NCI-H1930 (cell line): ENCODE measurements around the gene CLTCL1.
"Not testable (repeated sequence)": the region's sequence is repeated elsewhere in the genome, so short reads cannot be mapped to it uniquely, and the experiment has no call there.

ENCODE experiments used
- DNase-seq, 2 experiments: peaks; one replicate each; lab custom pipeline; 2025; lab: John Stamatoyannopoulos, UW

The CLTCL1 gene

GRCh38 chr22:19218541-19219233, 72.8 kb downstream of the CLTCL1 start:
- DNase-seq: no peak

DNA sequence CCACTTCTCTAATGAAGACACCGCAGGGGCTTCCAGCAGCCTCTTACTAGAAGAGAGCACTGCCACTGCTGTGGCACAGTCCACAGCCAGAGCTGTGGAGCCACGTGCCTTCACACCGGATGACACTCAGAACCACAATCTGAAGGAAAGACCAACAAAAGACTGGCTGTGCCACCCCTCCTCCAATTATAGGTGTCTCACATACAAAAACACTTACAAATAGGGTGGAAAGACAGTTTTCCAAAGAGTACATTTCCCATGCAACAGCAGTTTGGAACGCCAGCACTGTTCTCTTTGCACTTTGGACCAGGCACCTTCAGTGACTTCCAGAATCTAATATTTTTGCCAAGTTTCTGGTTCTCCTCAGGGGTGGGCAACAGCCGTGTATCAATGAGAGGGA, 74.9 kb downstream of the CLTCL1 start:
- no peak for DNase-seq

- no peak for DNase-seq
Measured at GRCh38 chr22:19215360-19215759, 76.2 kb downstream of the CLTCL1 start.

- DNase-seq: no peak
Measured at GRCh38 chr22:19214078-19214473, 77.4 kb downstream of the CLTCL1 start.

DNA sequence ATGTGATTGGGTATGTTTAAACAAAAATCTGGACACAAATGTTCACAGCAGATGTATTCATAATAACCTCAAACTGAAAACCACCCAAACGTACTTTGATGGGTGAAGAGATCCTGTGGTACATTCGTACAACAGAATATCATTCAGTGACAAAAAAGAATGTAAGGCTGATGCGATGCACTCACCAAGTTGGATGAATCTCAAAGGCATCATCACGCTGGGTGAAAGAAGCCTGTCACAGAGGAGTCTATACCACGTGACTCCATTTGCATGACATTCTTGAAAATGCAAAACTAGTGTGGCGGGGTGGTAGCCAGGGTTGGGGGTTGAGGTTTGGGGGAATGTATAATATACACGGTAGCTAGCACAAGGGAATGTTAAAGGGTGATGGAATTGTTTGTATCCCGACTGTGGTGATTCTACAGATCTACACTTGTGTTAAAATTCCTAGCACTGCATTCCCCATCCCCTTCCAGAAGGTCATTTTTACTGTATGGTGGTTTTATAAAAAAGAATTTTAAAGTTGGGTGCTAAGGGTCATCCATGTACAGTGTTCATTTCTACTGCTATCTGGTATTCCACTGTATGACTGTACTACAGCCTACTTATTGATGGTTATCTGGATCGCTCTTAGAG, 78.0 kb downstream of the CLTCL1 start:
- no peak for DNase-seq

DNA sequence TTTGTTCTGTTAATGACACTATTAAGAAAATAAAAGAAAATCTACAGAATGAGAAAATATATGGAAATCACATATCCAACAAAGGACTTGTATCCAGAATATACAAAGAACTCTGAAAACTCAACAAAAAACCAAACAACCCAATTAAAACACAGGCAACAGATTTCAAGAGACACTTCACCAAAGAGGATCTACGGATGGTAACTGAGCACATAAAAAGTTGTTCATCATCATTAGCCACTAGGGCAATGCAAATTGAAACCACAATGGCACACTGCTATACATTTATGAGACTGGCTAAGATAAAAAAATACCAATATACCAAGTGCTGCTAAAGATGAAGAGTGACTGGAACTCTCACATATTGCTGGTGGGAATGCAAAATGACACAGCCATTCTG, 78.5 kb downstream of the CLTCL1 start:
- DNase-seq: no peak

DNA sequence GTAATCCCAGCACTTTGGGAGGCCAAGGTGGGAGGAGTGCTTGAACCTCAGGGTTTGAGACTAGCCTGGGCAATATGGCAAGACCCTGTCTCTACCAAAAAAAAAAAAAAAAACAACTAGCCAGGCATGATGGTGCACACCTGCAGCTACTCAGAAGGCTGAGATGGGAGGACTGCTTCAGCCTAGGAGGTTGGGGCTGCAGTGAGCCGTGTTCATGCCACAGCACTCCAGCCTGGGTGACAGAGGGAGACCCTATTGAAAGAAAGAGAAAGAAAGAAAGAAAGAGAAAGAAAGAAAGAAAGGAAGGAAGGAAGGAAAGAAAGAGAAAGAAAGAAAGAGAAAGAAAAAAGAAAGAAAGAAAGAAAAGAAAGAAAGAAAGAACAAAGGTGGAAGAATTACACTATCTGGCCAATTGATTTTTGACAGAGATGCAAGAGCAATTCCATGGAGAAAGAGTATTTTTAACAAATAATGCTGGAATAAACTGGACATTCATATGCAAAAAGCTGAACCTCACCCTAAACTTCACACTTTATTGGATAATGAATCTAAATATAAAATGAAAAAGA, 79.1 kb downstream of the CLTCL1 start:
- no peak for DNase-seq

- DNase-seq: no peak
Measured at GRCh38 chr22:19210188-19210587, 81.3 kb downstream of the CLTCL1 start.

GRCh38 chr22:19208287-19208847, 83.2 kb downstream of the CLTCL1 start:
- no peak for DNase-seq

- DNase-seq: no peak
Measured at GRCh38 chr22:19207884-19208283, 83.6 kb downstream of the CLTCL1 start.

- no peak for DNase-seq
Measured at GRCh38 chr22:19207401-19207808, 84.1 kb downstream of the CLTCL1 start.

DNA sequence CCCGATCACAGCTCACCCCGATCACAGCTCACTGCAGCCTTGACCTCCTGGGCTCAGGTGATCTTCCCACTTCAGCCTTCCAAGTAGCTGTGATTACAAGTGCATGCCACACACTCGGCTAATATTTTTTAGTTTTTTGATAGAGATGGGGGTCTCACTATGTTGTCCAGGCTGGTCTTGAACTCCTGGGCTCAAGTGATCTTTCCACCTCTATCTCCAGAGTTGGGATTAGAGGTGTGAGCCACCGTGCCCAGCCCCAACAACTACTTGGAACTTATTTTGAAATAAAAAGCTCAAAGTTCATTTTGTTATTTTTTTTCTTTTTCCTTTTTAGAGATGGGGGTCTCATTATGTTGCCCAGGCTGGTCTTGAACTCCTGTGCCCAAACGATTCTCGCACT, 85.2 kb downstream of the CLTCL1 start:
- no peak for DNase-seq

DNA sequence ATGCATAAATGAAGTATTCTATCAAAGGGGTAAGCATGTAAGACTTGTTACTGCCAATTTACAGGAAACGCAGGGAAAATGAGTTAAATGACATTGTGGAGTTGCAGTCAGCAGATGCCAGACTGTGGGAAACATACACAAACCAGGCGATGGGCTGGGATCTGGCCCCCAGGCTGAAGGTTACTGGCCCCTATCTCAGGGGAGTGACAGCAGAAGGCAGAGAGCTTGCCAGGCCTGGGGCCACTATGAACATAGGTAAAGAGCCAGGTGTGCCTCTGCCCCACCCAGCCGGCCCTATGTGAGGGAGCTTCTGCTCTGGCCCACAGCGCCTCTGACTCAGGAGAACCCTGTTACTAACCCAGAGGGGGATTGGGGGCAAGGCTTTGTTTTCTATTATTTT, 86.9 kb downstream of the CLTCL1 start:
- DNase-seq: no peak

DNA sequence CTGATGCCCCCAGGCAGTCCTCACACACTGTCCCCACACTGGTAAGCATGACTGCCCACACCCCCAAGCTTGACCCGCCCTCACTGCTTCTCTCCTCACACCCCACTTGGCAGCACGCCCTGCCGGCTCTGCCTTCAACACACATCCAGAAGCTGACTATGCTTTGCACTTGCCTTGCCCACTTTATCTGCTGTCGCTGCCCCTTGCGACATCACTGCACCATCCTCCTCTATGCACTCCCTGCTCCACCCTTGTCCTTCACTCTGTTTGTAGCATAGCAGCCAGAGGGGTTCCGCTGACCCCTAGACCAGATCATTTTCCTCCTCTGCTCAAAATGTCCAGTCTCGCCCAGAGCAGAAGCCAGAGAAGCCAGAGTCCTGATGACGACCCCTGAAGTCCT, 87.7 kb downstream of the CLTCL1 start:
- no peak for DNase-seq

- DNase-seq: not testable (repeated sequence)
Measured at GRCh38 chr22:19202799-19203186, 88.7 kb downstream of the CLTCL1 start.

GRCh38 chr22:19201869-19202798, 89.4 kb downstream of the CLTCL1 start:
- DNase-seq: no peak

DNA sequence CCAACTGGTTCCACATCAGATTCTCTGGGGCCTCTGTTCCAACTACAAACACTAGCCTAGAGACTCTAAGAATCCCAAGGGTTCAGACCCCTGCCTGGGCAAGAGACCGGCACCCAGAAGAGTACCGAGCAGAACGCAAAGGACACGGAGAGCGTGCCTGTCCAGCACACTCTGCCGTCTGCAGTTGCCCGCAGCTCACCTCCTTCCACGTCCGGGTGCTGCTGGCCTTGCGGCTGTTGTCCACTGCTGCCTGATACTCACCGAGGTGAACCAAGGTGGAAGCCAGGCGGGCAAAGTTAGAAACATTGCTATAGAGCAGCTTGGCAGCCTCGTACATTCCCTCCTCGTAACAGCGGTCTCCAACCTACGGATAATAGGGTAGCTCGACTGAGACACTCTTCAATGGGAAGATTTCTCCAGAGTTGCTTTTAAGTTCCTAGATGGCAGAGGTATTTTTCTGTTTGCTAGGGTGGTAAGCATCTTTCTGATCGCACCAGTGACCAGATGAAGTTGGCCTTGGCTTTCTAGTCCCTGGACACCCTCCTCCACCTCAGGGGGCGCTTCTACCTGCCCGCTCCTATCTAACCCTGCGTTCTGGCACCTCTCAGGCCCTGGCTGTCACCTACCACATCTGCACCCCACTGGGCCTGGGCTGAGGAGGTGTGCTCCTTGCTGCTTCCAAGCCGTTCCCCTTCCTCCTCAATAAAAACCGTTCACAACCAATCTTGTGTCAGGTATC, 90.2 kb downstream of the CLTCL1 start:
- no peak for DNase-seq

- DNase-seq: no peak
Measured at GRCh38 chr22:19199479-19199878, 92.0 kb downstream of the CLTCL1 start.

DNA sequence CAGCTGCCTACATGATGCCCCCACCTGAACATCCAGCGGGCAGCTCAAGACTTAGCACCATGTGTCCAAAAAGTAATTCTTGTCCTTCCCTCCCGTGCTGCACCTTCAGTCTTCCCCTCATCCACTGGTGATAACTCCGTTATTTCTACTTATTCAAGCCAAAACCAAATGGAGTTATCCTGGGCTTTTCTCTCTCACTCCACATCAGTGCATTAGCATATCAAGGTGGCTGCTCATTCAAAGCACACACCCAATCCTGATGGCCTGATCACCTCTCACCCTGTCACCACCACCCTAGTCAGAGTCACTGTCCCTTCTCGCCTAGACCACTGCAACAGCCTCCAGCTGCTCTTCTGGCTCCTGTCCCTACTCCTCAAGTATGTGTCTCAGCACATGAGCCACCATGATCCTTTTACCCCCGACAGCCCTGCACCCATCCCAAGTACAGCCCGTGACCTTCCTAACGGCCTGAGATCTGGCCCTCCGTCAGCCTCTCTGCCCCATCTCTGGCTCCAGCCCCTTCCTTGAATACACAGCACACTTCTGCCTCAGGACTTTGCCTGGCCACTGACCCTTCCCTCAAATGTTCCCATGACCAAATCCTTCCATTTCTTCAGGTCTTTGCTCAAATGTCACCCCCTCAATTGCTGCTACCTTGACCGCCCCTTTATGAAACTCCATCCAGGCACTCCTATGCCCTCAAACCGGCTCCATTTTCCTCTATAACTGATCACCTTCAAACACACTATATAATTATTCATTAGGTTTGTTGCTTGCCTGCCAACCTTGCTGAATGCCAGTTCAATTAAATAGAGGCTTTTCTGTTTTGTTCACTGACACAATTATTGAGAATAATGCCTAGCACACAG, 93.3 kb downstream of the CLTCL1 start:
- DNase-seq: no peak

- DNase-seq: no peak
Measured at GRCh38 chr22:19196841-19197612, 94.5 kb downstream of the CLTCL1 start.
